HEK293 (cell line): ENCODE data around the gene CNBP.

Experiments
- CTCF ChIA-PET: fragments of 350-600 bp; formaldehyde crosslinking; extraction: SDS; loops from one replicate; lab custom pipeline; 2021; ENCODE audit warnings: antibody characterized with exemption; lab: Yijun Ruan, JAX
- POLR2A ChIA-PET: fragments of 300-600 bp; formaldehyde crosslinking; extraction: SDS; loops from one replicate; lab custom pipeline; 2020; ENCODE audit warnings: antibody characterized with exemption, inconsistent platforms; lab: Yijun Ruan, JAX
- H3K27ac ChIP-seq: fragments of 200-500 bp; sonication (Bioruptor generic); 2 replicates; pipeline ENCODE4 v1.5.1; 2014; ENCODE audit warnings: low read depth, low read length, control low read depth, inconsistent platforms; ENCODE audit errors: extremely low read depth
- H3K36me3 ChIP-seq, 2 experiments: fragments of 200-500 bp in 1 of 2; sonication (Bioruptor generic) in 1 of 2; 1 replicate in 1 of 2; 2 replicates in 1 of 2; pipeline ENCODE4 v1.5.1; 2014 to 2017; ENCODE audit warnings: inconsistent platforms in 2 of 2, low read length in 2 of 2; ENCODE audit not compliant: control insufficient read depth in 2 of 2, insufficient read depth in 1 of 2
- H3K4me1 ChIP-seq: fragments of 200-500 bp; sonication (Bioruptor generic); 2 replicates; pipeline ENCODE4 v1.5.1; 2014; ENCODE audit warnings: mild to moderate bottlenecking, low read length, inconsistent platforms; ENCODE audit not compliant: control insufficient read depth, insufficient read depth
- H3K4me3 ChIP-seq: 2 replicates; pipeline ENCODE4 v1.5.1; 2011; ENCODE audit warnings: low read depth, mild to moderate bottlenecking, control low read depth, low read length, moderate library complexity
- H3K9me3 ChIP-seq: fragments of 200-500 bp; sonication (Bioruptor generic); 2 replicates; pipeline ENCODE4 v1.5.1; 2014; ENCODE audit warnings: low read depth, low read length, inconsistent platforms; ENCODE audit not compliant: control insufficient read depth, insufficient read depth
- EGR2 ChIP-seq: fragments of 450-650 bp; formaldehyde crosslinking; IDR thresholded peaks from 2 replicates; pipeline ENCODE4 v1.5.1; 2016; ENCODE audit warnings: low read depth, missing biosample characterization, missing genetic modification characterization
- GLI2 ChIP-seq: fragments of 450-650 bp; formaldehyde crosslinking; IDR thresholded peaks from 2 replicates; pipeline ENCODE4; 2017; ENCODE audit warnings: missing biosample characterization, missing genetic modification characterization, low read depth, borderline replicate concordance
- KLF7 ChIP-seq: fragments of 450-650 bp; formaldehyde crosslinking; IDR thresholded peaks from 2 replicates; pipeline ENCODE4 v1.5.1; 2016; ENCODE audit warnings: missing biosample characterization, missing genetic modification characterization, borderline replicate concordance
- MEIS1 ChIP-seq: sonication (generic); formaldehyde crosslinking; IDR thresholded peaks from 2 replicates; pipeline ENCODE4 v1.8.1; 2022; ENCODE audit warnings: missing genetic modification reagents, mild to moderate bottlenecking, borderline replicate concordance
- SCRT1 ChIP-seq: fragments of 450-650 bp; formaldehyde crosslinking; IDR thresholded peaks from 2 replicates; pipeline ENCODE4 v1.5.1; 2016; ENCODE audit warnings: missing biosample characterization, missing genetic modification characterization, borderline replicate concordance
- TSHZ1 ChIP-seq: fragments of 450-650 bp; formaldehyde crosslinking; IDR thresholded peaks from 2 replicates; pipeline ENCODE4 v1.5.1; 2016; ENCODE audit warnings: missing biosample characterization, missing genetic modification characterization, borderline replicate concordance
- YY1 ChIP-seq: fragments of 450-650 bp; formaldehyde crosslinking; IDR thresholded peaks from 2 replicates; pipeline ENCODE4 v1.5.1; 2018; ENCODE audit warnings: missing biosample characterization, missing genetic modification characterization
- ZBTB1 ChIP-seq: fragments of 450-650 bp; formaldehyde crosslinking; IDR thresholded peaks from 2 replicates; pipeline ENCODE4 v1.5.1; 2016; ENCODE audit warnings: missing biosample characterization, missing genetic modification characterization
- ZNF169 ChIP-seq: fragments of 450-650 bp; formaldehyde crosslinking; IDR thresholded peaks from 2 replicates; pipeline ENCODE4 v1.5.1; 2016; ENCODE audit warnings: missing biosample characterization, missing genetic modification characterization
- ZNF175 ChIP-seq: fragments of 450-650 bp; formaldehyde crosslinking; IDR thresholded peaks from 2 replicates; pipeline ENCODE4 v1.5.1; 2016; ENCODE audit warnings: missing biosample characterization, missing genetic modification characterization
- ZNF426 ChIP-seq: fragments of 450-650 bp; formaldehyde crosslinking; IDR thresholded peaks from 2 replicates; pipeline ENCODE4 v1.5.1; 2017; ENCODE audit warnings: missing biosample characterization, missing genetic modification characterization, mild to moderate bottlenecking, inconsistent platforms, moderate library complexity
- ZNF521 ChIP-seq: fragments of 450-650 bp; formaldehyde crosslinking; IDR thresholded peaks from 2 replicates; pipeline ENCODE4 v1.5.1; 2017; ENCODE audit warnings: missing biosample characterization, mild to moderate bottlenecking, missing genetic modification characterization
- ZNF791 ChIP-seq: fragments of 450-650 bp; formaldehyde crosslinking; IDR thresholded peaks from 2 replicates; pipeline ENCODE4 v1.5.1; 2016; ENCODE audit warnings: missing biosample characterization, missing genetic modification characterization
- ZNF843 ChIP-seq: fragments of 450-650 bp; formaldehyde crosslinking; IDR thresholded peaks from 2 replicates; pipeline ENCODE4 v1.5.1; 2016; ENCODE audit warnings: missing biosample characterization, missing genetic modification characterization
- TF ChIP-seq, protein P1 (sequence below): fragments of 450-650 bp; formaldehyde crosslinking; IDR thresholded peaks from 2 replicates; pipeline ENCODE4 v1.5.1; 2016; ENCODE audit warnings: missing biosample characterization, missing genetic modification characterization
- TF ChIP-seq, protein P2 (sequence below): fragments of 450-650 bp; formaldehyde crosslinking; IDR thresholded peaks from 2 replicates; pipeline ENCODE4 v1.5.1; 2016; ENCODE audit warnings: missing biosample characterization, missing genetic modification characterization
- TF ChIP-seq, protein P3 (sequence below): fragments of 450-650 bp; formaldehyde crosslinking; IDR thresholded peaks from 2 replicates; pipeline ENCODE4 v1.5.1; 2016; ENCODE audit warnings: missing biosample characterization, missing genetic modification characterization

Gene CNBP

GRCh38 chr3:129132097-129132866, 51.4 kb downstream of the CNBP start:
- no peak for TF ChIP-seq EGR2 (tag by site-specific recombination)
- TF ChIP-seq TSHZ1 (tag by site-specific recombination), result no peak
- TF ChIP-seq KLF7 (tag by site-specific recombination), result no peak
- no peak for TF ChIP-seq YY1
- TF ChIP-seq GLI2 (tag by site-specific recombination), result no peak
- TF ChIP-seq, protein P1, sequence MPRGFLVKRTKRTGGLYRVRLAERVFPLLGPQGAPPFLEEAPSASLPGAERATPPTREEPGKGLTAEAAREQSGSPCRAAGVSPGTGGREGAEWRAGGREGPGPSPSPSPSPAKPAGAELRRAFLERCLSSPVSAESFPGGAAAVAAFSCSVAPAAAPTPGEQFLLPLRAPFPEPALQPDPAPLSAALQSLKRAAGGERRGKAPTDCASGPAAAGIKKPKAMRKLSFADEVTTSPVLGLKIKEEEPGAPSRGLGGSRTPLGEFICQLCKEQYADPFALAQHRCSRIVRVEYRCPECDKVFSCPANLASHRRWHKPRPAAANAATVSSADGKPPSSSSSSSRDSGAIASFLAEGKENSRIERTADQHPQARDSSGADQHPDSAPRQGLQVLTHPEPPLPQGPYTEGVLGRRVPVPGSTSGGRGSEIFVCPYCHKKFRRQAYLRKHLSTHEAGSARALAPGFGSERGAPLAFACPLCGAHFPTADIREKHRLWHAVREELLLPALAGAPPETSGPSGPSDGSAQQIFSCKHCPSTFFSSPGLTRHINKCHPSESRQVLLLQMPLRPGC (tag by site-specific recombination), result no peak
- TF ChIP-seq ZNF843, result no peak
- TF ChIP-seq ZNF426 (tag by site-specific recombination), result no peak
- TF ChIP-seq, protein P2, sequence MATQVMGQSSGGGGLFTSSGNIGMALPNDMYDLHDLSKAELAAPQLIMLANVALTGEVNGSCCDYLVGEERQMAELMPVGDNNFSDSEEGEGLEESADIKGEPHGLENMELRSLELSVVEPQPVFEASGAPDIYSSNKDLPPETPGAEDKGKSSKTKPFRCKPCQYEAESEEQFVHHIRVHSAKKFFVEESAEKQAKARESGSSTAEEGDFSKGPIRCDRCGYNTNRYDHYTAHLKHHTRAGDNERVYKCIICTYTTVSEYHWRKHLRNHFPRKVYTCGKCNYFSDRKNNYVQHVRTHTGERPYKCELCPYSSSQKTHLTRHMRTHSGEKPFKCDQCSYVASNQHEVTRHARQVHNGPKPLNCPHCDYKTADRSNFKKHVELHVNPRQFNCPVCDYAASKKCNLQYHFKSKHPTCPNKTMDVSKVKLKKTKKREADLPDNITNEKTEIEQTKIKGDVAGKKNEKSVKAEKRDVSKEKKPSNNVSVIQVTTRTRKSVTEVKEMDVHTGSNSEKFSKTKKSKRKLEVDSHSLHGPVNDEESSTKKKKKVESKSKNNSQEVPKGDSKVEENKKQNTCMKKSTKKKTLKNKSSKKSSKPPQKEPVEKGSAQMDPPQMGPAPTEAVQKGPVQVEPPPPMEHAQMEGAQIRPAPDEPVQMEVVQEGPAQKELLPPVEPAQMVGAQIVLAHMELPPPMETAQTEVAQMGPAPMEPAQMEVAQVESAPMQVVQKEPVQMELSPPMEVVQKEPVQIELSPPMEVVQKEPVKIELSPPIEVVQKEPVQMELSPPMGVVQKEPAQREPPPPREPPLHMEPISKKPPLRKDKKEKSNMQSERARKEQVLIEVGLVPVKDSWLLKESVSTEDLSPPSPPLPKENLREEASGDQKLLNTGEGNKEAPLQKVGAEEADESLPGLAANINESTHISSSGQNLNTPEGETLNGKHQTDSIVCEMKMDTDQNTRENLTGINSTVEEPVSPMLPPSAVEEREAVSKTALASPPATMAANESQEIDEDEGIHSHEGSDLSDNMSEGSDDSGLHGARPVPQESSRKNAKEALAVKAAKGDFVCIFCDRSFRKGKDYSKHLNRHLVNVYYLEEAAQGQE (tag by site-specific recombination), result no peak
- TF ChIP-seq SCRT1 (tag by site-specific recombination), result no peak
- no peak for TF ChIP-seq ZNF521 (tag by site-specific recombination)
- TF ChIP-seq ZNF175, result no peak
- no peak for TF ChIP-seq ZNF169
- no peak for TF ChIP-seq ZBTB1 (tag by site-specific recombination)
- TF ChIP-seq ZNF791 (tag by site-specific recombination), result no peak
- no peaks in the 10 kb centered on the region for H3K4me1 ChIP-seq
- POLR2A ChIA-PET, result no interaction called here
- H3K4me3 ChIP-seq, result no peak overlapping the region
- CTCF ChIA-PET, result interaction anchor here (1.1 kb wide), 1 partner anchor 79 kb away, joined by 3 read pairs; no protein-coding TSS in a partner anchor
- no peak overlapping the region for H3K27ac ChIP-seq
- H3K36me3 ChIP-seq, result peaks cover 3 to 72% of the 10 kb centered on the region in 2 experiments; a peak in 2 of 3 replicates
- no peaks in the 10 kb centered on the region for H3K9me3 ChIP-seq

DNA sequence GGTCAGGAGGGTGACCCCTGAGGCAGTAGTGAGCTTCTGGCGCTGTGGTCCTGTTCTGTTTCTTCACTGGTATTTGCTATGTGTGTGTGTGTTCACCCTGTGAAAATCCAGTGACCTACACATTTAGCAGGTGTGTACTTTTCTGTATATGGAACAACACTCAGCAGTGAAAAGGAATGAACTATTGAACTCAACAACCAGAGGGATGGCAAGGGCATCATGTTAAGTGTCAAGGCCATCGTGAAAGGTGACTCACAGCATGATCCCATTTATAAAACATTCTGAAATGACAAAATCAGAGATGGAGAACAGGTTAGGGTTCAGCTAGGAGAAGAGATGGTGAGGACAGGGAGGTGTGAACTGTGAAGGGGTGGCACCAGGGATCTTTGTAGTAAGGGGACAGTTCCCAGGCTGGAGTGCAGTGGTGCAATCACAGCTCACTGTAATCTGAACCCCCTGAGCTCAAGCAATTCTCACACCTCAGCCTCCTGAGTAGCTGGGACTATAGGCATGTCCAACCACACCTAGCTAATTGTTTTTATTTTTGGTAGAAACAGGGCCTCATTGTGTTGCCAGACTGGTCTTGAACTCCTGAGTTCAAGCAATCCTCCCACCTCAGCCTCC, 52.1 kb downstream of the CNBP start:
- Histone ChIP-seq H3K4me3 (no peak overlapping the region), H3K4me1 (no peaks in the 10 kb centered on the region), H3K9me3 (no peaks in the 10 kb centered on the region), H3K36me3 (peaks cover 0 to 78% of the 10 kb centered on the region in 2 experiments; a peak in 2 of 3 replicates), H3K27ac (no peak overlapping the region)
- POLR2A ChIA-PET, result no interaction called here
- CTCF ChIA-PET, result interaction anchor here (1.1 kb wide), 2 partner anchors 78 to 161 kb away, joined by 3 read pairs; no protein-coding TSS in a partner anchor
- no peak for TF ChIP-seq MEIS1 (CRISPR knock-in tag)
- TF ChIP-seq, protein P3, sequence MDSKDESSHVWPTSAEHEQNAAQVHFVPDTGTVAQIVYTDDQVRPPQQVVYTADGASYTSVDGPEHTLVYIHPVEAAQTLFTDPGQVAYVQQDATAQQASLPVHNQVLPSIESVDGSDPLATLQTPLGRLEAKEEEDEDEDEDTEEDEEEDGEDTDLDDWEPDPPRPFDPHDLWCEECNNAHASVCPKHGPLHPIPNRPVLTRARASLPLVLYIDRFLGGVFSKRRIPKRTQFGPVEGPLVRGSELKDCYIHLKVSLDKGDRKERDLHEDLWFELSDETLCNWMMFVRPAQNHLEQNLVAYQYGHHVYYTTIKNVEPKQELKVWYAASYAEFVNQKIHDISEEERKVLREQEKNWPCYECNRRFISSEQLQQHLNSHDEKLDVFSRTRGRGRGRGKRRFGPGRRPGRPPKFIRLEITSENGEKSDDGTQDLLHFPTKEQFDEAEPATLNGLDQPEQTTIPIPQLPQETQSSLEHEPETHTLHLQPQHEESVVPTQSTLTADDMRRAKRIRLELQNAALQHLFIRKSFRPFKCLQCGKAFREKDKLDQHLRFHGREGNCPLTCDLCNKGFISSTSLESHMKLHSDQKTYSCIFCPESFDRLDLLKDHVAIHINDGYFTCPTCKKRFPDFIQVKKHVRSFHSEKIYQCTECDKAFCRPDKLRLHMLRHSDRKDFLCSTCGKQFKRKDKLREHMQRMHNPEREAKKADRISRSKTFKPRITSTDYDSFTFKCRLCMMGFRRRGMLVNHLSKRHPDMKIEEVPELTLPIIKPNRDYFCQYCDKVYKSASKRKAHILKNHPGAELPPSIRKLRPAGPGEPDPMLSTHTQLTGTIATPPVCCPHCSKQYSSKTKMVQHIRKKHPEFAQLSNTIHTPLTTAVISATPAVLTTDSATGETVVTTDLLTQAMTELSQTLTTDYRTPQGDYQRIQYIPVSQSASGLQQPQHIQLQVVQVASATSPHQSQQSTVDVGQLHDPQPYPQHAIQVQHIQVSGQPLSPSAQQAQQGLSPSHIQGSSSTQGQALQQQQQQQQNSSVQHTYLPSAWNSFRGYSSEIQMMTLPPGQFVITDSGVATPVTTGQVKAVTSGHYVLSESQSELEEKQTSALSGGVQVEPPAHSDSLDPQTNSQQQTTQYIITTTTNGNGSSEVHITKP (tag by site-specific recombination), result 0 out of 2 replicates have a peak, but pooled peaks have one; percentile 9
